Measurements from ENCODE around the gene EZH2. TPM values are rescaled to one million over a fixed set of nuclear protein-coding genes. Genes with fewer than 3 reads are reported as not detected.

EZH2 gene
- polyA plus RNA-seq, 2 donors = 11.0 to 11.7 TPM

- Histone ChIP-seq H3K9me3 (ENCODE audit: control insufficient read depth in 2 of 2, insufficient read depth in 1 of 2, low read depth in 1 of 2, low read length in 1 of 2) (peaks cover 0 to 2% of the 10 kb centered on the region in 2 donors), H3K27me3 (ENCODE audit: control insufficient read depth in 1 of 2, insufficient read depth in 2 of 2, low read length in 2 of 2) (no peaks in the 10 kb centered on the region), H3K4me1 (ENCODE audit: control insufficient read depth in 2 of 2, insufficient read depth in 2 of 2, low read length in 1 of 2) (no peaks in the 10 kb centered on the region), H3K27ac (ENCODE audit: low read depth in 2 of 2, low read length in 1 of 2) (no peak overlapping the region), H3K36me3 (ENCODE audit: control insufficient read depth in 2 of 2, insufficient read depth in 2 of 2, low read length in 1 of 2) (peaks cover 12 to 38% of the 10 kb centered on the region in 2 donors), H3K4me3 (ENCODE audit: low read depth in 1 of 2, low read length in 2 of 2) (no peak overlapping the region)
- 96 to 99% methylated on average over 2 of the region's 2 CpGs for WGBS, 2 donors
Observed at GRCh38 chr7:148790850-148791249, 93.2 kb downstream of the EZH2 start.

GRCh38 chr7:148790131-148790726 lies 93.9 kb downstream of the EZH2 start:
- Histone ChIP-seq H3K36me3 (ENCODE audit: control insufficient read depth in 2 of 2, insufficient read depth in 2 of 2, low read length in 1 of 2) (peaks cover 12 to 38% of the 10 kb centered on the region in 2 donors), H3K27ac (ENCODE audit: low read depth in 2 of 2, low read length in 1 of 2) (no peak overlapping the region)

GRCh38 chr7:148789220-148789619 lies 94.9 kb downstream of the EZH2 start:
- Histone ChIP-seq H3K9me3 (ENCODE audit: control insufficient read depth in 2 of 2, insufficient read depth in 1 of 2, low read depth in 1 of 2, low read length in 1 of 2) (peaks cover 0 to 2% of the 10 kb centered on the region in 2 donors), H3K27ac (ENCODE audit: low read depth in 2 of 2, low read length in 1 of 2) (no peak overlapping the region), H3K4me1 (ENCODE audit: control insufficient read depth in 2 of 2, insufficient read depth in 2 of 2, low read length in 1 of 2) (no peaks in the 10 kb centered on the region), H3K36me3 (ENCODE audit: control insufficient read depth in 2 of 2, insufficient read depth in 2 of 2, low read length in 1 of 2) (peaks cover 12 to 38% of the 10 kb centered on the region in 2 donors), H3K4me3 (ENCODE audit: low read depth in 1 of 2, low read length in 2 of 2) (no peak overlapping the region), H3K27me3 (ENCODE audit: control insufficient read depth in 1 of 2, insufficient read depth in 2 of 2, low read length in 2 of 2) (no peaks in the 10 kb centered on the region)
- WGBS, 2 donors = 89 to 93% methylated on average over 7 of the region's 7 CpGs

More at GRCh38 chr7:148790131-148790726, 93.9 kb downstream of the EZH2 start:
- 92% methylated on average over 8 of the region's 8 CpGs for WGBS, 2 donors
- Histone ChIP-seq H3K4me1 (ENCODE audit: control insufficient read depth in 2 of 2, insufficient read depth in 2 of 2, low read length in 1 of 2) (no peaks in the 10 kb centered on the region), H3K4me3 (ENCODE audit: low read depth in 1 of 2, low read length in 2 of 2) (no peak overlapping the region), H3K27me3 (ENCODE audit: control insufficient read depth in 1 of 2, insufficient read depth in 2 of 2, low read length in 2 of 2) (no peaks in the 10 kb centered on the region), H3K9me3 (ENCODE audit: control insufficient read depth in 2 of 2, insufficient read depth in 1 of 2, low read depth in 1 of 2, low read length in 1 of 2) (peaks cover 0 to 2% of the 10 kb centered on the region in 2 donors)

GRCh38 chr7:148787571-148788295 lies 96.4 kb downstream of the EZH2 start:
- H3K4me1 ChIP-seq (ENCODE audit: control insufficient read depth in 2 of 2, insufficient read depth in 2 of 2, low read length in 1 of 2) = peaks cover 0 to 2% of the 10 kb centered on the region in 2 donors
- peaks cover 12 to 38% of the 10 kb centered on the region in 2 donors for H3K36me3 ChIP-seq (ENCODE audit: control insufficient read depth in 2 of 2, insufficient read depth in 2 of 2, low read length in 1 of 2)
- 89 to 91% methylated on average over 14 of the region's 14 CpGs for WGBS, 2 donors

GRCh38 chr7:148783801-148784527 lies 100.1 kb downstream of the EZH2 start:
- H3K4me1 ChIP-seq (ENCODE audit: control insufficient read depth in 2 of 2, insufficient read depth in 2 of 2, low read length in 1 of 2) = peaks cover 0 to 2% of the 10 kb centered on the region in 2 donors
- peak overlapping the region; percentile 59 to 65 for H3K27ac ChIP-seq (ENCODE audit: low read depth in 2 of 2, low read length in 1 of 2)
- H3K36me3 ChIP-seq (ENCODE audit: control insufficient read depth in 2 of 2, insufficient read depth in 2 of 2, low read length in 1 of 2) = peaks cover 6 to 33% of the 10 kb centered on the region in 2 donors

More at GRCh38 chr7:148787571-148788295, 96.4 kb downstream of the EZH2 start:
- H3K9me3 ChIP-seq (ENCODE audit: control insufficient read depth in 2 of 2, insufficient read depth in 1 of 2, low read depth in 1 of 2, low read length in 1 of 2) = peaks cover 0 to 2% of the 10 kb centered on the region in 2 donors
- H3K27me3 ChIP-seq (ENCODE audit: control insufficient read depth in 1 of 2, insufficient read depth in 2 of 2, low read length in 2 of 2) = no peaks in the 10 kb centered on the region
- no peak overlapping the region for H3K27ac ChIP-seq (ENCODE audit: low read depth in 2 of 2, low read length in 1 of 2)
- no peak overlapping the region for H3K4me3 ChIP-seq (ENCODE audit: low read depth in 1 of 2, low read length in 2 of 2)

GRCh38 chr7:148782757-148783456 lies 101.2 kb downstream of the EZH2 start:
- no peak overlapping the region for H3K4me3 ChIP-seq (ENCODE audit: low read depth in 1 of 2, low read length in 2 of 2)
- H3K27ac ChIP-seq (ENCODE audit: low read depth in 2 of 2, low read length in 1 of 2) = no peak overlapping the region
- H3K4me1 ChIP-seq (ENCODE audit: control insufficient read depth in 2 of 2, insufficient read depth in 2 of 2, low read length in 1 of 2) = peaks cover 0 to 2% of the 10 kb centered on the region in 2 donors
- no peaks in the 10 kb centered on the region for H3K9me3 ChIP-seq (ENCODE audit: control insufficient read depth in 2 of 2, insufficient read depth in 1 of 2, low read depth in 1 of 2, low read length in 1 of 2)
- H3K36me3 ChIP-seq (ENCODE audit: control insufficient read depth in 2 of 2, insufficient read depth in 2 of 2, low read length in 1 of 2) = peaks cover 6 to 25% of the 10 kb centered on the region in 2 donors
- H3K27me3 ChIP-seq (ENCODE audit: control insufficient read depth in 1 of 2, insufficient read depth in 2 of 2, low read length in 2 of 2) = no peaks in the 10 kb centered on the region
- WGBS, 2 donors = 86% methylated on average over 44 of the region's 44 CpGs

More at GRCh38 chr7:148783801-148784527, 100.1 kb downstream of the EZH2 start:
- no peaks in the 10 kb centered on the region for H3K27me3 ChIP-seq (ENCODE audit: control insufficient read depth in 1 of 2, insufficient read depth in 2 of 2, low read length in 2 of 2)
- 67 to 74% methylated on average over 15 of the region's 15 CpGs for WGBS, 2 donors
- no peaks in the 10 kb centered on the region for H3K9me3 ChIP-seq (ENCODE audit: control insufficient read depth in 2 of 2, insufficient read depth in 1 of 2, low read depth in 1 of 2, low read length in 1 of 2)
- H3K4me3 ChIP-seq (ENCODE audit: low read depth in 1 of 2, low read length in 2 of 2) = no peak overlapping the region

GRCh38 chr7:148774471-148774870 lies 109.6 kb downstream of the EZH2 start:
- Histone ChIP-seq H3K36me3 (ENCODE audit: control insufficient read depth in 2 of 2, insufficient read depth in 2 of 2, low read length in 1 of 2) (peaks cover 3 to 14% of the 10 kb centered on the region in 2 donors), H3K4me1 (ENCODE audit: control insufficient read depth in 2 of 2, insufficient read depth in 2 of 2, low read length in 1 of 2) (no peaks in the 10 kb centered on the region), H3K27me3 (ENCODE audit: control insufficient read depth in 1 of 2, insufficient read depth in 2 of 2, low read length in 2 of 2) (no peaks in the 10 kb centered on the region), H3K9me3 (ENCODE audit: control insufficient read depth in 2 of 2, insufficient read depth in 1 of 2, low read depth in 1 of 2, low read length in 1 of 2) (no peaks in the 10 kb centered on the region), H3K27ac (ENCODE audit: low read depth in 2 of 2, low read length in 1 of 2) (no peak overlapping the region), H3K4me3 (ENCODE audit: low read depth in 1 of 2, low read length in 2 of 2) (no peak overlapping the region)
- WGBS, 2 donors = 94 to 100% methylated on average over 1 of the region's 1 CpG

- Histone ChIP-seq H3K9me3 (ENCODE audit: control insufficient read depth in 2 of 2, insufficient read depth in 1 of 2, low read depth in 1 of 2, low read length in 1 of 2) (no peaks in the 10 kb centered on the region), H3K4me1 (ENCODE audit: control insufficient read depth in 2 of 2, insufficient read depth in 2 of 2, low read length in 1 of 2) (no peaks in the 10 kb centered on the region), H3K36me3 (ENCODE audit: control insufficient read depth in 2 of 2, insufficient read depth in 2 of 2, low read length in 1 of 2) (peaks cover 3 to 13% of the 10 kb centered on the region in 2 donors), H3K27ac (ENCODE audit: low read depth in 2 of 2, low read length in 1 of 2) (no peak overlapping the region), H3K4me3 (ENCODE audit: low read depth in 1 of 2, low read length in 2 of 2) (no peak overlapping the region), H3K27me3 (ENCODE audit: control insufficient read depth in 1 of 2, insufficient read depth in 2 of 2, low read length in 2 of 2) (no peaks in the 10 kb centered on the region)
- 78 to 83% methylated on average over 10 of the region's 10 CpGs for WGBS, 2 donors
Observed at GRCh38 chr7:148773334-148773733, 110.8 kb downstream of the EZH2 start.

Measured in esophagus (tissue), 2 donors.